ENCODE data around the gene SLC25A23. TPM values are rescaled to one million over a fixed set of nuclear protein-coding genes. Genes with fewer than 3 reads are reported as not detected.

Gene SLC25A23
- 12.0 and 14.0 TPM in 2 replicates for total RNA-seq

GRCh38 chr19:6459262-6460098, at the start of gene SLC25A23:
Gene SLC25A23 (minus strand): TSS chr19:6459792. CDS start chr19:6459628, 164 bp downstream.

GRCh38 chr19:6501740-6502648, 42.4 kb upstream of the SLC25A23 start, which contains the start of gene TUBB4A:
Gene TUBB4A (minus strand): TSS chr19:6502309. CDS start chr19:6502212, 97 bp downstream.

GRCh38 chr19:6481541-6482342, 22.1 kb upstream of the SLC25A23 start, which contains the start of gene DENND1C:
Gene DENND1C (minus strand): TSS chr19:6481787. CDS start chr19:6481695, 92 bp downstream.

GRCh38 chr19:6464070-6464873, 4.7 kb upstream of the SLC25A23 start, which contains the start of gene CRB3:
Gene CRB3 (plus strand): TSS chr19:6464271. CDS start chr19:6464702, 431 bp downstream.

GRCh38 chr19:6433663-6434062, 25.9 kb downstream of the SLC25A23 start, which contains the start of gene SLC25A41:
Gene SLC25A41 (minus strand): TSS chr19:6433763. CDS start chr19:6433693, 70 bp downstream.

GRCh38 chr19:6424195-6424938, 35.2 kb downstream of the SLC25A23 start, which contains the start of gene KHSRP:
Gene KHSRP (minus strand): TSS chr19:6424811. CDS start chr19:6424701, 110 bp downstream.

GRCh38 chr19:6393074-6393982, 66.3 kb downstream of the SLC25A23 start, which contains the start of gene GTF2F1:
Gene GTF2F1 (minus strand): TSS chr19:6393164. CDS start chr19:6392995, 169 bp downstream.

Other genes with a start within 250 kb of the SLC25A23 start
- gene MLLT1, start 179.8 kb downstream of the SLC25A23 start, total RNA-seq, result 5.5 and 5.8 TPM in 2 replicates
- gene ACER1, start 126.2 kb downstream of the SLC25A23 start, total RNA-seq, result not detected in 2 replicates
- 29.0 and 43.2 TPM in 2 replicates for gene CLPP, start 98.3 kb downstream of the SLC25A23 start, total RNA-seq
- gene ALKBH7, start 87.0 kb downstream of the SLC25A23 start, total RNA-seq, result 27.1 and 53.9 TPM in 2 replicates
- 0.86 and 1.2 TPM in 2 replicates for gene PSPN, start 83.9 kb downstream of the SLC25A23 start, total RNA-seq
- gene GTF2F1, start 66.6 kb downstream of the SLC25A23 start, total RNA-seq, result 40.5 and 54.6 TPM in 2 replicates
- gene KHSRP, start 35.0 kb downstream of the SLC25A23 start, total RNA-seq, result 72.6 and 93.3 TPM in 2 replicates
- not detected in 2 replicates for gene SLC25A41, start 26.0 kb downstream of the SLC25A23 start, total RNA-seq
- gene CRB3, start 4.5 kb upstream of the SLC25A23 start, total RNA-seq, result not detected in 2 replicates
- gene DENND1C, start 22.0 kb upstream of the SLC25A23 start, total RNA-seq, result not detected in 2 replicates
- not detected in 2 replicates for gene TUBB4A, start 42.5 kb upstream of the SLC25A23 start, total RNA-seq
- 0.17 and 0.76 TPM in 2 replicates for gene TNFSF9, start 71.2 kb upstream of the SLC25A23 start, total RNA-seq
- gene CD70, start 131.4 kb upstream of the SLC25A23 start, total RNA-seq, result not detected in 2 replicates
- not detected in 2 replicates for gene TNFSF14, start 210.4 kb upstream of the SLC25A23 start, total RNA-seq